Ureter (tissue), 1 donor: Measurements from ENCODE around the gene PCK2. TPM values are rescaled to one million over a fixed set of nuclear protein-coding genes. Genes with fewer than 3 reads are reported as not detected.

Experiments
- DNase-seq: peaks from one replicate; pipeline ENCODE4 v3.0.0-alpha.2; 2020; ENCODE audit warnings: low spot score
- total RNA-seq: library from RNA; stranded (reverse); gene quantifications from one replicate; pipeline ENCODE4 v1.2.4, GENCODE V29; 2023
- donor health status: DM: yes; HTN: yes; CAD: no.

Gene PCK2
- total RNA-seq, 1 donor from 2014 or later: 116 TPM

DNA sequence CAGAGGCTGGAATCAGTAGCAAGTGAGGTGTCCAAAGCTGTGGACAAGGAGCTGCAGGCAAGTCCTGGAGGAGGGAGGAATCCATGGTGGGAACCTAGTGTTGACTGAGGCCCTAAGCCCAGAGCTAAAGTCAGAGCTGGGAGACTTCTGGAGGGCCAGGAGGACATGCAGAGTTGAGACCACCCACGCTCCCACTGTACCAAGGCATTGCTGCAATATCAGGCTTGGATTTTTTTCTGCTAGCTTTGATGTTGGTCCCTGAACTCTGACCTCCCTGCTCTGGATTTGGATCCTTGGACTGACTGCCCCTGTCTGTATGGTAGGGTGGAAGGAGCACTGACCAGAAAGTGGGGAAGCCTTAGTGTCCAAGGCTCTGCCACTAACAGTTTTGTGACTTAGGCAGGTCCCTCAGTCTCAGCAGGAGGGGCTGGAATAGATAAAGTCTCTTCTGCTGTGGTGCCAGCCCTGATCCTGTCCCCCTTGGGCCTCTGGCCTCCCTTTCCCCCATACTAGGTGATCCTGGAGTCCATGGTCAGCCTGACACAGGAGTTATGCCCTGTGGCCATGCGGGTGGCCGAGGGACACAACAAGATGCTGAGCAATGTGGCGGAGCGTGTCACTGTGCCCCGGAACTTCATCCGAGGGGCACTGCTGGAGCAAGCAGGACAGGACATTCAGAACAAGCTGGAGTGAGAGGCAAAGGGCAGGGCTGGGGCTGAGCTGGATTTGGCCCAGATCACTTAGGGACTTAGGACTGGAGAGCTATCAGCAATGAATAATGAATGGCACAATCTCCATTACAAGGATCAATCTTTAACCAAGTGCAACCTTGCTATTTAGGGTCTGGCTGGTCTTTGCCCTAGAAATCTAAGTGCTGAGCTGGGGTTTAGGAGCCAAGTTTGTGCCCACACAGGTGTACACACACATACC lies 32.9 kb upstream of the PCK2 start:
- no peak for DNase-seq

- DNase-seq: no peak
These were observed 31.7 kb upstream of the PCK2 start for GRCh38 chr14:24062216-24062980.

DNA sequence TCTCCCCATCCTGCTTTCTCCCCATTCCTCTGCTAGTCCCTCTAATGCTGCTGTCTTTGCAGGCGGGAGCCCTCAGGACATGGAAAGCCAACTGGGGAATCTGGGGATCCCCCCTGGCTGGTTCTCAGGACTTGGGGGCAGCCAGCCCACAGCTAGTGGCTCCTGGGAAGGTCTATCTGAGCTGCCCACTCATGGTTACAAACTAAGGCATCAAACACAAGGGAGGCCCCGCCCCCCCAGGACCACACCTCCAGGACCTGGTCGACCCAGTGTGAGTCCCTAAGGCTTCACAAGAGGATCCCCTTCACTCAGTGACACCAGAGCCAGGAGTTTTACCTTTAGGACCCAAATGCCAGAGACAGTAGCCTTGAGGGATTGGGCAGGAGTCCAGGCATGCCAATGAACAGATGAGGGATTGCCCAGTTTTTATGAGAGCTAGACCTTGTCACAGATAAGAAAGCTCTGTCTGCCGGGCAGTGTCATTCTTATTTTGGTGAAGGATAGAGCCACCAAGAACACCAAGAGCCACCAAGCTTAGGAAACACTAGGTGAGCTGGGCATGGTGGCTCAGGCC lies 30.8 kb upstream of the PCK2 start:
- DNase-seq: no peak

- DNase-seq: no peak
These were observed 29.9 kb upstream of the PCK2 start for GRCh38 chr14:24064091-24064795.

DNA sequence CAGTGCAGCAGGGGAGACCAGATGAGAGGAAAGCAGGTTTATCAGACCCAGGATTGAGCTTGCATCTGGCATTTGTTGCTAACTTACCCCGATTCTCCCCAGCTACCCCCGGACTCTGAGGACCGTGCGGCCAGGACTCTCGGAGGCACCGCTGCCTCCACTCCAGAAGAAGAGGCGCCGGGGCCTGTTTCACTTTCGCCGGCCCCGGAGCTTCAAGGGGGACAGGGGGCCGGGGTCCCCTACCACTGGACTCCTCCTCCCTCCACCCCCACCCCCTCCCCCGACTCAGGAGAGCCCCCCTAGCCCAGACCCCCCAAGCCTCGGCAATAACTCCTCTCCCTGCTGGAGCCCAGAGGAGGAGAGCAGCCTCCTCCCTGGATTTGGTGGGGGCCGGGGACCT lies 29.3 kb upstream of the PCK2 start:
- DNase-seq: no peak

DNA sequence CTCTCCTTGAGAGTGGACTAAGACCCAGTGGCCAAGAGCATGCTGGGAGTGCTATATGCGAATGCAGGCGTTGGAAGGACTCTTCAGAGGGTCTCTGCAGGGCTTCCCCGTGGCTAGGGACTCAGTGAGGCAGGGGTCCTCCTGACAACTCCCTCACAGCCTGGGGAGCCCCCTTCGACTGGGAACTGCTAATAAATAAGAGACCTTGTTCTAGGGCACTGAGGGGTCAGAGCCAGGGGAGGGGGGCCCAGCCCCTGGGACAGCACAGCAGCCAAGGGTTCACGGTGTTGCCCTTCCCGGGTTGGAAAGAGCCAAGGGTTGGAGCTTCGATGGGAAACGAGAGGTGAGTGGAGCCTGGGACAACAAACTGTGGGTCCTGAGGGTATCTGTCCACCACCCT lies 28.7 kb upstream of the PCK2 start:
- no peak for DNase-seq

- DNase-seq: no peak
These were observed 27.5 kb upstream of the PCK2 start for GRCh38 chr14:24066496-24067132.

- DNase-seq: no peak
These were observed 26.7 kb upstream of the PCK2 start for GRCh38 chr14:24067133-24068082.

DNA sequence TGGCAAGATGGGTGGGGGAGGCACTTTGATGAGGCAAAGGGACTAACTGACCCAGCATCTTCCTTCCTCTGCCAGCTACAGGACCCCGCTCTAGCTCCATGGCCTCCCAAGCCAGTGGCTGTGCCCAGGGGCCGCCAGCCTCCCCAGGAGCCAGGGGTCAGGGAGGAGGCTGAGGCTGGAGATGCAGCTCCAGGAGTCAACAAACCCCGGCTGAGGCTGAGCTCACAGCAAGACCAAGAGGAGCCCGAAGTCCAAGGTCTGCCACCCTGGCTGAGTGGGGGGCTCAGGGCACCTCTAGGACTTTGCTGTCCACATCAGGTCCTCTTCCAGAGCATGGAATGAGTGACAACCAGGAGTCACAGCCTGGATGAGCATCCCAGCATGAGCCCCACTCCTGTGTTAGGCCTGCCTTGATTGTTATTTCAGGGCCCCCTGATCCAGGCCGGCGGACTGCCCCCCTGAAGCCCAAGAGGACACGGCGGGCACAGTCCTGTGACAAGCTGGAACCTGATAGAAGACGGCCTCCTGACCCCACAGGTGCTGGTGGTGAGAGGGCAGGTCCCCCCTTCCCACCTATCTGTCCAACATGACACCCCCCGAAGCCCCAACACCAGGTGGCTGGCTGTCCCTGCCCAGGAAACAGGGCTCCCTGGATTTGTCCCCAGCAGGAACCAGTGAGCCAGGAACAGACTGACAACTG lies 25.2 kb upstream of the PCK2 start:
- DNase-seq: no peak

GRCh38 chr14:24069411-24069735 lies 24.7 kb upstream of the PCK2 start:
- DNase-seq: no peak

DNA sequence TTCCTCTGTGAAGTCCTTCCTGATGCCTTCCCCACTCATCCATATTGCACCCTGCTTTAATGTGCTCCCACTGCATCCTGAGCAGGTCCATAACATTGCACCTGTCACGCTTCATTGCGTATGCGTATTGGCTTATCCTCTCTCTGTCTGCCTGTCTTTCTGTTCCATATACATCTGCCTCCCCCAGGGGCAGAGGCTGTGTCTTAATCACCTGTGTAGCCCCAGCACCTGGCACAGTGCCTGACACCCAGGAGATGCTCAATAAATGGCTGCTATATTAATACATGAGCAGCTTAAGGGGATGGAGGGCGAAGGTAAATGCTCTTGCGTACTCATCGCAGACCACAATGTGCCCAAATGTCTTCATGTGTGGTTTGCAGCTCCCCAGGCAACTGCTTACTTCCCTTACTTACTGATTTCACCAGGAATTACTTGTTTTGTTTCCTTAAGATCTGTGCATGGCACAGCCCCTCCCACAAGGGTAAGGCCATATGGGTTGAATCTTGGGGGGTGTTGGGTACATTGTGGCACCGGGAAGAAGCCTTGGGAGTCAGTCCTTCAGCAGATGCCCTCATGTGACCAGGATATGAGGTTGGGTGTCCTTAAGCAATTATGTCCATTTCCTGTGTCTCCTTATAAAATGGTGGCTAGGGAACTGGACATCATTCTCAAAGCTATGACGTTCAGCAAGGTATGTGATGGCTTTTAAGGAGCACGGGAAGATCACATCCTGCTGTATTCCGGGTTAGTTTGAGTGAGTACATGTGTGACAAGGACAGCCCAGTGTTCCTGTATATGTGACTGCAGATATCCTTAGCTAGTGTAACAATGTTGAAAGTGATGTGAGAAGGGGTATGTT lies 23.6 kb upstream of the PCK2 start:
- DNase-seq: no peak

GRCh38 chr14:24071144-24071697 lies 22.9 kb upstream of the PCK2 start, which contains the start of gene CPNE6:
Gene CPNE6, plus strand, starts transcription at chr14:24071562. Its CDS starts 1,375 bp downstream, at chr14:24072937.
- no peak for DNase-seq

GRCh38 chr14:24071836-24072430 lies 22.2 kb upstream of the PCK2 start:
- no peak for DNase-seq

- DNase-seq: no peak
These were observed 21.7 kb upstream of the PCK2 start for GRCh38 chr14:24072436-24072835.

- no peak for DNase-seq
These were observed 20.9 kb upstream of the PCK2 start for GRCh38 chr14:24072881-24073877.

DNA sequence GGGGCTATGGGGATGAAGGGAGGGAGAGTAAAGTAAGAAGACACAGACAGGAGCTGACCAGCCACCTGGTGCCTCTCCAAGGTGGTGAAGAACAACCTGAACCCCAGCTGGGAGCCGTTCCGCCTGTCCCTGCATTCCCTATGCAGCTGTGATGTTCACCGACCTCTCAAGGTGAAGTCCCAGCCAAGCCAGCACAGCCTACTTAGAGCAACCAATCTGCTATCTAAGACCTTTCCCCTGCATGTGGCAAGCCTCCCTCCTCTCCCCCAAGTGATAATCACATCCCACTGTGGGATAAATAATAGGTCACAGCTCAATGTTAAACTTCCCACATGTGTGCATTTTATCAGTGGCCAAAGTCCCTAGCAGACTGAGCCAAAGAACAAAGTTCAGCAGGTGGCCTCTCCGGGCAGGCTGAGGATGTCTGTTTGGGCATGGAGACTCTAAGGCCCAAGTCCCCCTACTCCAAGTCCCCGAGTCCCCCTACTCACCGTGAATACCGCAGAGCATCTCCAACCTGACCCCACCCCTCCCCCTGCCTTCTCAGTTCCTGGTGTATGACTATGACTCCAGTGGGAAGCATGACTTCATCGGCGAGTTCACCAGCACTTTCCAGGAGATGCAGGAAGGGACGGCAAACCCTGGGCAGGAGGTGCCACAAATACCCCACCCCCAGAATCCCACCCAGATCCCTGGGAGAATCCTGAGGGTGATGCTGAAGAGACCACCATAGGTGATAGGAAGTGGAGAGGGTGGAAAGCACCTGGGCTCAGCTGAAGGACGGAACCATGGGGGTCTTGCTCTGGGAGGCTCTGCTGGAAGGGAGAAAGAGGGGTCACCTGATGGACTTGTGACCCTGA lies 19.3 kb upstream of the PCK2 start:
- no peak for DNase-seq
